ENCODE measurements around the gene MLLT6.

GRCh38 chr17:38693700-38694329 is 11.3 kb upstream of the MLLT6 start:
- TF ChIP-seq CTCF (IDR thresholded peaks at IDR 0.05) (peak in 2 of 3 donors; percentile 5 to 10), EP300 (IDR thresholded peaks at IDR 0.05) (no peak), POLR2A (IDR thresholded peaks at IDR 0.05) (peak; percentile 36)

Measured in ovary (tissue), 3 donors.